ENCODE data around the gene RALGPS1. TPM values are rescaled to one million over a fixed set of nuclear protein-coding genes. Genes with fewer than 3 reads are reported as not detected.
"Not testable (repeated sequence)": the region's sequence is repeated elsewhere in the genome, so short reads cannot be mapped to it uniquely, and the experiment has no call there.

RALGPS1 gene
- total RNA-seq, 1 donor from 2014 or later, result 30.7 TPM

DNA sequence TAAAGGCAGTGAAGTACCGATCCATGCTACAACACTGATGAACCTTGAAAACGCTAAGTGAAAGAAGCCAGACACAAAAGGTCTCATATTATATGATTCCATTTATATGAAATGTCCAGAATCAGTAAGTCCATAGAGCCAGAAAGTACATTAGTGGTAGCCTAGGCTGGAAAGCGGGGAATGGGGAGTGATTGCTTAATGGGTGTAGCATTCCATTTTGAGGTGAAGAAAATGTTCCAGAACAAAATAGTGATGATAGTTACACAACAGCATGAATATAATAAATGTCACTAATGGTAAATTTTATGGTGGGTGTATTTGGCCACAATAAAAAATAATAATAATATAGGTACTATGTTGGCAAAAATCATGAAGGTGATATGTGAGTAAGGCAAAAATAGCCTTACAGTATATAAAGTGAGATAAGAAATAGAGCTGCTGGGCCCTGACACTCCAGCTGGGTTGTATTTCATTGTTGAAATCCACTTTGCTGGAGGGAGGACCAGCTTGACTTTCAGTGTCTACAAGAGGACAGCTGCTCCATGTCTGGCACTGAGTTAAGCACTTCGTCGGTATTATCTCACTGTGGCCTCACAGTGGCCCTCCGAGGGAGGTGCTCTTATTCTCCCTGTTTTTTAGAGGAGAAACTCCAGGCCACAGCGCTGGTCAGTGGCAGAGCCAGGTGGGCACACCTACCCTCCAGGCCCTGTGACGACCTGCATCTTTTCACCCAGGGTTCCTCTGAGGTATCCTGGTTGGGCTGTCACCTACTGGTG lies 230.3 kb downstream of the RALGPS1 start:
- Histone ChIP-seq H3K4me1 (peaks cover 15% of the 10 kb centered on the region), H3K9me3 (ENCODE audit: low read depth) (no peaks in the 10 kb centered on the region), H3K36me3 (no peaks in the 10 kb centered on the region), H3K4me3 (no peak overlapping the region), H3K4me2 (no peak overlapping the region), H2AFZ (replicated peaks) (no peak overlapping the region), H3K9ac (no peak overlapping the region), H3K27me3 (no peaks in the 10 kb centered on the region), H4K20me1 (ENCODE audit: low read depth) (no peaks in the 10 kb centered on the region), H3K27ac (no peak overlapping the region), H3K79me2 (ENCODE audit: low read depth) (no peaks in the 10 kb centered on the region), H3F3A (ENCODE audit: low read depth) (no peaks in the 10 kb centered on the region)
- Mint-ChIP-seq H3K36me3 (no peaks in the 10 kb centered on the region), H3K27ac (no peak overlapping the region), H3K27me3 (ENCODE audit: insufficient read depth, low read depth) (peaks cover 2% of the 10 kb centered on the region), H3K4me3 (no peak overlapping the region), H3K4me1 (peaks cover 8% of the 10 kb centered on the region), H3K9me3 (peaks cover 2% of the 10 kb centered on the region)
- TF ChIP-seq EZH2 (IDR thresholded peaks at IDR 0.05) (no peak), EZH2phosphoT487 (IDR thresholded peaks at IDR 0.05) (no peak)
- TF ChIP-seq, protein P1, sequence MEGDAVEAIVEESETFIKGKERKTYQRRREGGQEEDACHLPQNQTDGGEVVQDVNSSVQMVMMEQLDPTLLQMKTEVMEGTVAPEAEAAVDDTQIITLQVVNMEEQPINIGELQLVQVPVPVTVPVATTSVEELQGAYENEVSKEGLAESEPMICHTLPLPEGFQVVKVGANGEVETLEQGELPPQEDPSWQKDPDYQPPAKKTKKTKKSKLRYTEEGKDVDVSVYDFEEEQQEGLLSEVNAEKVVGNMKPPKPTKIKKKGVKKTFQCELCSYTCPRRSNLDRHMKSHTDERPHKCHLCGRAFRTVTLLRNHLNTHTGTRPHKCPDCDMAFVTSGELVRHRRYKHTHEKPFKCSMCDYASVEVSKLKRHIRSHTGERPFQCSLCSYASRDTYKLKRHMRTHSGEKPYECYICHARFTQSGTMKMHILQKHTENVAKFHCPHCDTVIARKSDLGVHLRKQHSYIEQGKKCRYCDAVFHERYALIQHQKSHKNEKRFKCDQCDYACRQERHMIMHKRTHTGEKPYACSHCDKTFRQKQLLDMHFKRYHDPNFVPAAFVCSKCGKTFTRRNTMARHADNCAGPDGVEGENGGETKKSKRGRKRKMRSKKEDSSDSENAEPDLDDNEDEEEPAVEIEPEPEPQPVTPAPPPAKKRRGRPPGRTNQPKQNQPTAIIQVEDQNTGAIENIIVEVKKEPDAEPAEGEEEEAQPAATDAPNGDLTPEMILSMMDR (IDR thresholded peaks at IDR 0.05), result no peak
- DNase-seq (ENCODE audit: low spot score), result no peak

DNA sequence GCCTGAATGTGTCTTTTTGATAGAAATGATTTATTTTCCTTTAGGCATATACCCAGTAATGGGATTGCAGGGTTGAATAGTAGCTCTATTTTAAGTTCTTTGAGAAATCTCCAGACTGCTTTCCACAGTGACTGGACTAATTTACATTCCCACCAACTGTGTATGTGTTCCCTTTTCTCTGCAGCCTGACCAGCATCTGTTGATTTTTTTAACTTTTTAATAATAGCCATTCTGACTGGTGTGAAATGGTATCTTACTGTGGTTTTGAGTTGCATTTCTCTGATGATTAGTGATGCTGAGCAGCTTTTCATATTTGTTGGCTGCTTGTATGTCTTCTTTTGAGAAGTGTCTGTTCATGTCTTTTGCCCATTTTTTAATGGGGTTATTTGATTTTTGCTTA lies 232.3 kb downstream of the RALGPS1 start:
- not testable (repeated sequence) for H2AFZ ChIP-seq (replicated peaks); H3K4me3 ChIP-seq; H3K79me2 ChIP-seq (ENCODE audit: low read depth); DNase-seq (ENCODE audit: low spot score); H3K9me3 Mint-ChIP-seq; H3K36me3 ChIP-seq; H3K27ac Mint-ChIP-seq; H3K36me3 Mint-ChIP-seq; H3F3A ChIP-seq (ENCODE audit: low read depth); H3K4me3 Mint-ChIP-seq; H3K27ac ChIP-seq; H4K20me1 ChIP-seq (ENCODE audit: low read depth); H3K27me3 Mint-ChIP-seq (ENCODE audit: insufficient read depth, low read depth); H3K4me2 ChIP-seq; H3K27me3 ChIP-seq; H3K9me3 ChIP-seq (ENCODE audit: low read depth); H3K9ac ChIP-seq
- peaks cover 10% of the 10 kb centered on the region for H3K4me1 Mint-ChIP-seq
- H3K4me1 ChIP-seq, result peaks cover 14% of the 10 kb centered on the region

DNA sequence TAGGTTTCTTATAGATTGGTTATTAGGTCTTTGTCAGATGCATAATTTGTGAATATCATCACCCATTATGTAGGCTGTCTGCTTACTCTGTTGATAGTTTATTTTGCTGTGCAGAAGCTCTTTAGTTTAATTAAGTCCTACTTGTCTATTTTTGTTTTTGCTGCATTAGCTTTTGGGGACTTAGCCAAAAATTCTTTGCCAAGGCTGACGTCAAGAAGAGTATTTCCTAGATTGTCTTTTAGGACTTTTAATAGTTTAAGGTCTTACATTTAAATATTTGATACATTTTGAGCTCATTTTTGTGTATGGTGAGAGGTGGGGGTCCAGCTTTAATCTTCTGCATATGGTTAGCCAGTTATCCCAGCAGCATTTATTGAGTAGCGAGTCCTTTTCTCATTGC lies 232.7 kb downstream of the RALGPS1 start:
- Histone ChIP-seq H3K27me3 (no peaks in the 10 kb centered on the region), H3K4me1 (peaks cover 10% of the 10 kb centered on the region), H3K4me3 (no peak overlapping the region), H4K20me1 (ENCODE audit: low read depth) (no peaks in the 10 kb centered on the region), H3K9ac (no peak overlapping the region), H2AFZ (replicated peaks) (no peak overlapping the region), H3K36me3 (no peaks in the 10 kb centered on the region), H3K4me2 (no peak overlapping the region), H3K79me2 (ENCODE audit: low read depth) (no peaks in the 10 kb centered on the region), H3K9me3 (ENCODE audit: low read depth) (no peaks in the 10 kb centered on the region), H3F3A (ENCODE audit: low read depth) (no peaks in the 10 kb centered on the region), H3K27ac (no peak overlapping the region)
- Mint-ChIP-seq H3K4me1 (peaks cover 9% of the 10 kb centered on the region), H3K27me3 (ENCODE audit: insufficient read depth, low read depth) (peaks cover 6% of the 10 kb centered on the region), H3K36me3 (no peaks in the 10 kb centered on the region), H3K9me3 (peaks cover 2% of the 10 kb centered on the region), H3K27ac (no peak overlapping the region), H3K4me3 (no peak overlapping the region)
- TF ChIP-seq EZH2 (IDR thresholded peaks at IDR 0.05) (no peak), EZH2phosphoT487 (IDR thresholded peaks at IDR 0.05) (no peak)
- TF ChIP-seq, protein P1 (IDR thresholded peaks at IDR 0.05), result no peak
- DNase-seq (ENCODE audit: low spot score), result no peak

DNA sequence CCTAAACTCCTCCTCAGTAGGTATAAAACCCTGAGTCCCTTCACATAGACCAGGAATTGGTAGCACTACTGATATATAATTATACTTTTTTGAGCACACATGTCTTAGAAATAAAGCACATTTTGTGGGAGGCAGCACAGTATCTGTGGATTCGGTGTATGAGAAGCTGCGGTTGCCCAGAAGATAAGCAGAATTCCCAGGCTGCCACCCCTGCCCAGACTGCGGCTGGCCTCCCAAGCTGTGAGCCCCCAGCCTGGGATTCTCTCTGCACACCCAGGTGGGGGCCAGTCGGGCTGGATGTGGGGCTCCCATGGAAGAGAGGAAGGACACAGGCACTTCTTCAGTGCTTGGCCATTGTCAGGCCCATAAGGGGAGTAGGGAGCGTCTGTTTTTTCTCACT lies 233.4 kb downstream of the RALGPS1 start:
- H2AFZ ChIP-seq (replicated peaks), result no peak overlapping the region
- no peak overlapping the region for H3K9ac ChIP-seq
- H3K36me3 Mint-ChIP-seq, result no peaks in the 10 kb centered on the region
- H3K4me3 Mint-ChIP-seq, result no peak overlapping the region
- DNase-seq (ENCODE audit: low spot score), result no peak
- no peak overlapping the region for H3K27ac ChIP-seq
- no peaks in the 10 kb centered on the region for H3K9me3 ChIP-seq (ENCODE audit: low read depth)
- H3K9me3 Mint-ChIP-seq, result peaks cover 2% of the 10 kb centered on the region
- H3K27me3 Mint-ChIP-seq (ENCODE audit: insufficient read depth, low read depth), result peaks cover 6% of the 10 kb centered on the region
- no peak for TF ChIP-seq EZH2 (IDR thresholded peaks at IDR 0.05)
- TF ChIP-seq, protein P1 (IDR thresholded peaks at IDR 0.05), result no peak
- H3K4me1 ChIP-seq, result peaks cover 2% of the 10 kb centered on the region
- no peaks in the 10 kb centered on the region for H3F3A ChIP-seq (ENCODE audit: low read depth)
- no peak overlapping the region for H3K4me2 ChIP-seq
- no peaks in the 10 kb centered on the region for H3K36me3 ChIP-seq
- no peak overlapping the region for H3K4me3 ChIP-seq
- H4K20me1 ChIP-seq (ENCODE audit: low read depth), result no peaks in the 10 kb centered on the region
- peaks cover 7% of the 10 kb centered on the region for H3K4me1 Mint-ChIP-seq
- H3K27ac Mint-ChIP-seq, result no peak overlapping the region
- no peaks in the 10 kb centered on the region for H3K27me3 ChIP-seq
- H3K79me2 ChIP-seq (ENCODE audit: low read depth), result no peaks in the 10 kb centered on the region
